A549 (cell line): Measurements from ENCODE around the gene ANKRD28. TPM values are rescaled to one million over a fixed set of nuclear protein-coding genes. Genes with fewer than 3 reads are reported as not detected.

Experiments
- ATAC-seq, 2 experiments: fragments of 200-7000 bp in 1 of 2; fragments of >200 bp in 1 of 2; cut with Nextera tagmentation in 1 of 2; cut with Tn5 transposase in 1 of 2; 3 replicates each; pipeline versions ENCODE4 v1.8.0 to v1.9.1; 2018 to 2020; ENCODE audit warnings: mild to moderate bottlenecking in 1 of 2, moderate library complexity in 1 of 2
- CTCF ChIA-PET: fragments of 300-600 bp; sonication (Branson Sonifier 250); formaldehyde crosslinking; extraction: SDS; loops from one replicate; lab custom pipeline; 2021; ENCODE audit warnings: antibody characterized with exemption, inconsistent platforms; lab: Yijun Ruan, JAX
- POLR2A ChIA-PET: fragments of 350-600 bp; formaldehyde crosslinking; extraction: SDS; loops from one replicate; lab custom pipeline; 2021; ENCODE audit warnings: antibody characterized with exemption, inconsistent platforms; lab: Yijun Ruan, JAX
- DNase-seq, 2 experiments: peaks; one replicate each; pipeline versions ENCODE4 v3.0.0 to v3.0.0-alpha.2; 2011 to 2016; ENCODE audit warnings: low read depth in 1 of 2, low spot score in 1 of 2
- FAIRE-seq: peaks from 2 replicates; lab custom pipeline; 2011; peaks lifted over from hg19 to GRCh38; lab: Jason Lieb, UNC
- H3K27ac ChIP-seq, 2 experiments: fragments of >200 bp; sonication (Bioruptor Twin); formaldehyde crosslinking; 3 replicates each; pipeline ENCODE4 v1.5.1; 2016 to 2017
- H3K4me1 ChIP-seq: fragments of >200 bp; sonication (Bioruptor Twin); formaldehyde crosslinking; 3 replicates; pipeline ENCODE4 v1.6.1; 2016
- H3K4me2 ChIP-seq: fragments of >200 bp; sonication (Bioruptor Twin); formaldehyde crosslinking; 3 replicates; pipeline ENCODE4 v1.6.1; 2016
- H3K4me3 ChIP-seq: fragments of >200 bp; sonication (Bioruptor Twin); formaldehyde crosslinking; 3 replicates; pipeline ENCODE4 v1.5.1; 2016
- H3K9me3 ChIP-seq: fragments of >200 bp; sonication (Bioruptor Twin); formaldehyde crosslinking; 3 replicates; pipeline ENCODE4 v1.6.1; 2016
- ATOH8 ChIP-seq: fragments of 250-450 bp; sonication (Bioruptor Pico); IDR thresholded peaks from 2 replicates; pipeline ENCODE4 v1.5.0; 2020; ENCODE audit warnings: low read depth, mild to moderate bottlenecking, moderate library complexity
- BHLHE40 ChIP-seq: IDR thresholded peaks from 2 replicates; pipeline ENCODE4 v1.6.1; 2012; ENCODE audit warnings: low read depth, low read length, inconsistent platforms
- CBX2 ChIP-seq: fragments of 200-600 bp; sonication (generic); IDR thresholded peaks from 2 replicates; pipeline ENCODE4 v1.6.1; 2016; ENCODE audit warnings: low read depth, mild to moderate bottlenecking, borderline replicate concordance
- CEBPB ChIP-seq, 2 experiments: fragments of >200 bp in 1 of 2; sonication (Bioruptor Twin) in 1 of 2; formaldehyde crosslinking in 1 of 2; IDR thresholded peaks; 2 replicates each; pipeline ENCODE4 v1.6.1; 2012 to 2016
- FOSL2 ChIP-seq, 2 experiments: fragments of 450-650 bp in 1 of 2; fragments of >200 bp in 1 of 2; sonication (Bioruptor Twin) in 1 of 2; formaldehyde crosslinking; IDR thresholded peaks; 2 replicates each; pipeline versions ENCODE4 v1.5.0 to v1.6.1; 2016 to 2020; ENCODE audit warnings: mild to moderate bottlenecking in 1 of 2, moderate library complexity in 1 of 2
- GATA3 ChIP-seq: IDR thresholded peaks from 2 replicates; pipeline ENCODE4 v1.6.1; 2012; ENCODE audit warnings: borderline replicate concordance
- HDAC2 ChIP-seq: fragments of 200-600 bp; sonication (generic); IDR thresholded peaks from 2 replicates; pipeline ENCODE4 v1.6.1; 2016
- HES2 ChIP-seq: fragments of >200 bp; sonication (Bioruptor Twin); formaldehyde crosslinking; IDR thresholded peaks from 2 replicates; pipeline ENCODE4 v1.6.1; 2016
- HEYL ChIP-seq: fragments of 250-450 bp; sonication (Bioruptor Pico); IDR thresholded peaks from 2 replicates; pipeline ENCODE4 v1.8.0; 2021; ENCODE audit warnings: mild to moderate bottlenecking, moderate library complexity
- HOXA7 ChIP-seq: fragments of 250-450 bp; sonication (Bioruptor Pico); IDR thresholded peaks from 2 replicates; pipeline ENCODE4 v1.5.0; 2020; ENCODE audit warnings: mild to moderate bottlenecking, moderate library complexity
- HOXB13 ChIP-seq: fragments of 250-450 bp; sonication (Bioruptor Pico); IDR thresholded peaks from 2 replicates; pipeline ENCODE4 v1.5.0; 2020; ENCODE audit warnings: low read depth, mild to moderate bottlenecking, moderate library complexity
- HOXB5 ChIP-seq: fragments of 250-450 bp; sonication (Bioruptor Pico); IDR thresholded peaks from 2 replicates; pipeline ENCODE4 v1.5.0; 2020; ENCODE audit warnings: mild to moderate bottlenecking, moderate library complexity
- JUN ChIP-seq, 2 experiments: fragments of >200 bp; sonication (Bioruptor Twin); formaldehyde crosslinking; IDR thresholded peaks; 2 replicates in 1 of 2; 3 replicates in 1 of 2; pipeline ENCODE4 v1.6.1; 2016 to 2017
- KDM1A ChIP-seq: fragments of 200-600 bp; sonication (generic); IDR thresholded peaks from 2 replicates; pipeline ENCODE4 v1.6.1; 2016; ENCODE audit warnings: low read depth, mild to moderate bottlenecking
- MAX ChIP-seq: IDR thresholded peaks from 2 replicates; pipeline ENCODE4 v1.6.1; 2012
- MAZ ChIP-seq: fragments of 150-350 bp; IDR thresholded peaks from 2 replicates; pipeline ENCODE4 v1.6.1; 2014; ENCODE audit warnings: antibody characterized with exemption, low read depth, low read length, borderline replicate concordance
- NFE2L2 ChIP-seq: fragments of 150-350 bp; conservative IDR thresholded peaks from 2 replicates; pipeline ENCODE4 v1.6.1; 2014; ENCODE audit warnings: low read length
- NR3C1 ChIP-seq: fragments of >200 bp; sonication (Bioruptor Twin); formaldehyde crosslinking; IDR thresholded peaks from 3 replicates; pipeline ENCODE4 v1.6.1; 2017
- PHF8 ChIP-seq: fragments of 200-600 bp; sonication (generic); IDR thresholded peaks from 2 replicates; pipeline ENCODE4 v1.6.1; 2016; ENCODE audit warnings: low read depth, mild to moderate bottlenecking, antibody characterized with exemption, moderate library complexity, borderline replicate concordance
- RARB ChIP-seq: fragments of 250-450 bp; sonication (Bioruptor Pico); IDR thresholded peaks from 2 replicates; pipeline ENCODE4 v1.8.0; 2021; ENCODE audit warnings: mild to moderate bottlenecking, moderate library complexity
- RCOR1 ChIP-seq: fragments of 150-350 bp; IDR thresholded peaks from 2 replicates; pipeline ENCODE4 v1.6.1; 2014; ENCODE audit warnings: antibody characterized with exemption, low read length, low read depth
- SMC3 ChIP-seq: fragments of >200 bp; sonication (Bioruptor Twin); formaldehyde crosslinking; IDR thresholded peaks from 3 replicates; pipeline ENCODE4 v1.6.1; 2018; ENCODE audit warnings: inconsistent platforms
- TFCP2L1 ChIP-seq: fragments of 250-450 bp; sonication (Bioruptor Pico); IDR thresholded peaks from 2 replicates; pipeline ENCODE4 v1.5.0; 2021; ENCODE audit warnings: mild to moderate bottlenecking
- ZFP36 ChIP-seq: fragments of 450-650 bp; IDR thresholded peaks from 2 replicates; pipeline ENCODE4 v1.6.1; 2014; ENCODE audit warnings: borderline replicate concordance; ENCODE audit not compliant: partially characterized antibody
- ZNF302 ChIP-seq: fragments of 250-450 bp; sonication (Bioruptor Pico); IDR thresholded peaks from 2 replicates; pipeline ENCODE4 v1.9.0; 2021; ENCODE audit warnings: inconsistent platforms, mild to moderate bottlenecking, moderate library complexity
- ZSCAN20 ChIP-seq: fragments of 250-450 bp; sonication (Bioruptor Pico); IDR thresholded peaks from 2 replicates; pipeline ENCODE4 v1.8.0; 2022; ENCODE audit warnings: mild to moderate bottlenecking, moderate library complexity
- WGBS: methylation state at CpG from one replicate; pipeline ENCODE4 v1.1.6; 2017; ENCODE audit errors: missing lambda C conversion rate; 5-methylcytosine and 5-hydroxymethylcytosine counted together
- polyA plus RNA-seq, 4 experiments: library from polyadenylated mRNA; depleted of rRNA in 3 of 4; stranded (reverse); fragments of >200 nt; fragmentation: RNase III in 1 of 4; extraction: RNeasy Plus Mini Kit Qiagen cat#74134 plus additional on column Dnase treatment in 1 of 4; gene quantifications; 2 replicates in 3 of 4; 3 replicates in 1 of 4; pipeline ENCODE4 v1.2.3, GENCODE V29; 2011 to 2017
- TF ChIP-seq, protein P1 (sequence below): fragments of 150-350 bp; IDR thresholded peaks from 2 replicates; pipeline ENCODE4 v1.6.1; 2014; ENCODE audit warnings: low read depth, mild to moderate bottlenecking, low read length
- TF ChIP-seq, protein P2 (sequence below): fragments of >200 bp; sonication (Bioruptor Twin); formaldehyde crosslinking; IDR thresholded peaks from 3 replicates; pipeline ENCODE4 v1.5.1; 2016
- TF ChIP-seq, protein P3 (sequence below): fragments of >200 bp; sonication (Bioruptor Twin); formaldehyde crosslinking; IDR thresholded peaks from 3 replicates; pipeline ENCODE4 v1.6.1; 2016

The ANKRD28 gene
- polyA plus RNA-seq, 2 of the 4 experiments (the other 2 are of a cell fraction): 29.9 to 72.0 TPM

DNA sequence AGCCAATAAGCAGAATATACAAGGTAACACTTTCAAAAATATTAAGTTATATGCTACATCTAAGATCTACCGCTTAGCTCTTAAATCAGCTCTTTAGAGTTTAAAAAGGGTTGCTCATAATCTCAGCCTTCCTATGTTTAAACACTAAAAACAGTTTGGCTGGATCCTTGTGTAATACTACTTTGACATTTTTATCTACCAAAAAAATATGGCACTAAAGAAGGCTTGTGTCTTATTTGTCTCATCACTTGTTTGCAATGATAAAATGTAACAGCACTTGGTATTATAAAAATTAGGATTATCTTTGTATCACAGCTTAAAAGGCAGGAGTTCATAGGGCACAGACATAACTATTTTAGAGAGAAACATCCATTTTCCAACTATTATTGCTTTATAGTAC is 9.8 kb downstream of the ANKRD28 start:
- WGBS: 97% methylated on average over 1 of the region's 1 CpG
- ChIA-PET CTCF (interaction anchor here (1.5 kb wide), 1 partner anchor 9 kb away, joined by 6 read pairs; the partner anchor contains the start of gene ANKRD28), POLR2A (interaction anchor here (1.1 kb wide), 1 partner anchor 10 kb away, joined by 3 read pairs; the partner anchor contains the start of gene ANKRD28)
- peaks cover 18% of the 10 kb centered on the region for H3K4me1 ChIP-seq
- no peak overlapping the region for H3K4me2 ChIP-seq
- no peak overlapping the region for H3K4me3 ChIP-seq
- no peak for DNase-seq
- H3K9me3 ChIP-seq: peaks cover 11% of the 10 kb centered on the region
- TF ChIP-seq, protein P1, sequence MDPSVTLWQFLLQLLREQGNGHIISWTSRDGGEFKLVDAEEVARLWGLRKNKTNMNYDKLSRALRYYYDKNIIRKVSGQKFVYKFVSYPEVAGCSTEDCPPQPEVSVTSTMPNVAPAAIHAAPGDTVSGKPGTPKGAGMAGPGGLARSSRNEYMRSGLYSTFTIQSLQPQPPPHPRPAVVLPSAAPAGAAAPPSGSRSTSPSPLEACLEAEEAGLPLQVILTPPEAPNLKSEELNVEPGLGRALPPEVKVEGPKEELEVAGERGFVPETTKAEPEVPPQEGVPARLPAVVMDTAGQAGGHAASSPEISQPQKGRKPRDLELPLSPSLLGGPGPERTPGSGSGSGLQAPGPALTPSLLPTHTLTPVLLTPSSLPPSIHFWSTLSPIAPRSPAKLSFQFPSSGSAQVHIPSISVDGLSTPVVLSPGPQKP: no peak
- TF ChIP-seq MAX (no peak), HES2 (no peak), PHF8 (no peak), JUN (IDR thresholded peaks at IDR 0.05) (no peak), HOXB5 (CRISPR knock-in tag) (no peak), FOSL2 (IDR thresholded peaks at IDR 0.05) (no peak), FOSL2 (CRISPR knock-in tag; IDR thresholded peaks at IDR 0.05) (no peak), KDM1A (no peak), HDAC2 (no peak), NR3C1 (no peak), CBX2 (no peak), ZSCAN20 (CRISPR knock-in tag) (no peak), HOXA7 (CRISPR knock-in tag) (no peak), CEBPB (IDR thresholded peaks at IDR 0.05) (no peak), ZNF302 (CRISPR knock-in tag) (no peak), TFCP2L1 (no peak), ZFP36 (no peak)
- TF ChIP-seq, protein P2, sequence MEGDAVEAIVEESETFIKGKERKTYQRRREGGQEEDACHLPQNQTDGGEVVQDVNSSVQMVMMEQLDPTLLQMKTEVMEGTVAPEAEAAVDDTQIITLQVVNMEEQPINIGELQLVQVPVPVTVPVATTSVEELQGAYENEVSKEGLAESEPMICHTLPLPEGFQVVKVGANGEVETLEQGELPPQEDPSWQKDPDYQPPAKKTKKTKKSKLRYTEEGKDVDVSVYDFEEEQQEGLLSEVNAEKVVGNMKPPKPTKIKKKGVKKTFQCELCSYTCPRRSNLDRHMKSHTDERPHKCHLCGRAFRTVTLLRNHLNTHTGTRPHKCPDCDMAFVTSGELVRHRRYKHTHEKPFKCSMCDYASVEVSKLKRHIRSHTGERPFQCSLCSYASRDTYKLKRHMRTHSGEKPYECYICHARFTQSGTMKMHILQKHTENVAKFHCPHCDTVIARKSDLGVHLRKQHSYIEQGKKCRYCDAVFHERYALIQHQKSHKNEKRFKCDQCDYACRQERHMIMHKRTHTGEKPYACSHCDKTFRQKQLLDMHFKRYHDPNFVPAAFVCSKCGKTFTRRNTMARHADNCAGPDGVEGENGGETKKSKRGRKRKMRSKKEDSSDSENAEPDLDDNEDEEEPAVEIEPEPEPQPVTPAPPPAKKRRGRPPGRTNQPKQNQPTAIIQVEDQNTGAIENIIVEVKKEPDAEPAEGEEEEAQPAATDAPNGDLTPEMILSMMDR: no peak
- H3K27ac ChIP-seq: no peak overlapping the region
- no peak for FAIRE-seq
- no peak for ATAC-seq

- POLR2A ChIA-PET: interaction anchor here (1.1 kb wide), 1 partner anchor 10 kb away, joined by 3 read pairs; the partner anchor contains the start of gene ANKRD28
- Histone ChIP-seq H3K4me3 (no peak overlapping the region), H3K9me3 (peaks cover 11% of the 10 kb centered on the region), H3K4me1 (peaks cover 18% of the 10 kb centered on the region), H3K27ac (no peak overlapping the region; a peak in 1 of 6 replicates), H3K4me2 (no peak overlapping the region)
- 94% methylated on average over 1 of the region's 1 CpG for WGBS
- CTCF ChIA-PET: interaction anchor here (1.5 kb wide), 1 partner anchor 10 kb away, joined by 6 read pairs; the partner anchor contains the start of gene ANKRD28
- DNase-seq (no peak), FAIRE-seq (no peak), ATAC-seq (peak in 1 of 2 experiments; percentile 41; a peak in 1 of 6 replicates)
- no peak for TF ChIP-seq FOSL2 (IDR thresholded peaks at IDR 0.05)
- no peak for TF ChIP-seq FOSL2 (CRISPR knock-in tag; IDR thresholded peaks at IDR 0.05)
- TF ChIP-seq HES2: no peak
- TF ChIP-seq CEBPB (IDR thresholded peaks at IDR 0.05): no peak
- TF ChIP-seq HEYL: no peak
- TF ChIP-seq GATA3: no peak
- no peak for TF ChIP-seq ZSCAN20 (CRISPR knock-in tag)
- no peak for TF ChIP-seq MAZ
- no peak for TF ChIP-seq RCOR1
- TF ChIP-seq, protein P3, sequence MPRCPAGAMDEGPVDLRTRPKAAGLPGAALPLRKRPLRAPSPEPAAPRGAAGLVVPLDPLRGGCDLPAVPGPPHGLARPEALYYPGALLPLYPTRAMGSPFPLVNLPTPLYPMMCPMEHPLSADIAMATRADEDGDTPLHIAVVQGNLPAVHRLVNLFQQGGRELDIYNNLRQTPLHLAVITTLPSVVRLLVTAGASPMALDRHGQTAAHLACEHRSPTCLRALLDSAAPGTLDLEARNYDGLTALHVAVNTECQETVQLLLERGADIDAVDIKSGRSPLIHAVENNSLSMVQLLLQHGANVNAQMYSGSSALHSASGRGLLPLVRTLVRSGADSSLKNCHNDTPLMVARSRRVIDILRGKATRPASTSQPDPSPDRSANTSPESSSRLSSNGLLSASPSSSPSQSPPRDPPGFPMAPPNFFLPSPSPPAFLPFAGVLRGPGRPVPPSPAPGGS: no peak
- no peak for TF ChIP-seq HOXB13 (CRISPR knock-in tag)
- TF ChIP-seq RARB (CRISPR knock-in tag): no peak
- no peak for TF ChIP-seq NFE2L2
- TF ChIP-seq ATOH8 (CRISPR knock-in tag): no peak
- no peak for TF ChIP-seq SMC3
- no peak for TF ChIP-seq BHLHE40
Measured at GRCh38 chr3:15787526-15787925, 10.3 kb downstream of the ANKRD28 start.
